Heart right ventricle (tissue), 16 donors: ENCODE measurements around the gene AKAP13. TPM values are rescaled to one million over a fixed set of nuclear protein-coding genes. Genes with fewer than 3 reads are reported as not detected.
"Not testable (repeated sequence)": the region's sequence is repeated elsewhere in the genome, so short reads cannot be mapped to it uniquely, and the experiment has no call there.

Experiments used
- ATAC-seq, 8 donors: fragments of 200-7000 bp; cut with Tn5 transposase; one replicate each; pipeline ENCODE4 v1.9.1; 2020; ENCODE audit warnings: mild to moderate bottlenecking in 8 of 8, moderate library complexity in 8 of 8, moderate number of reproducible peaks in 1 of 8
- DNase-seq, 2 donors: peaks; one replicate each; pipeline ENCODE4 v3.0.0-alpha.2; 2020
- H3K27ac ChIP-seq, 10 donors: fragments of 200-600 bp; sonication (generic) in 2 of 10; one replicate each; pipeline versions ENCODE4 v1.5.0 to v1.8.0; 2020 to 2022; ENCODE audit warnings: mild to moderate bottlenecking in 3 of 10
- H3K27me3 ChIP-seq, 7 donors: fragments of 200-600 bp; one replicate each; pipeline ENCODE4 v1.8.0; 2021 to 2022; ENCODE audit warnings: mild to moderate bottlenecking in 2 of 7
- H3K36me3 ChIP-seq, 9 donors: fragments of 200-600 bp; sonication (generic) in 1 of 9; one replicate each; pipeline versions ENCODE4 v1.5.0 to v1.8.0; 2020 to 2022; ENCODE audit warnings: mild to moderate bottlenecking in 2 of 9
- H3K4me1 ChIP-seq, 9 donors: fragments of 200-600 bp; sonication (generic) in 1 of 9; one replicate each; pipeline versions ENCODE4 v1.5.0 to v1.8.0; 2020 to 2022; ENCODE audit warnings: mild to moderate bottlenecking in 4 of 9
- H3K4me3 ChIP-seq, 10 donors: fragments of 200-600 bp; sonication (generic) in 2 of 10; one replicate each; pipeline versions ENCODE4 v1.5.0 to v1.8.0; 2020 to 2022; ENCODE audit warnings: mild to moderate bottlenecking in 7 of 10, moderate library complexity in 2 of 10
- H3K9me3 ChIP-seq, 11 donors: fragments of 200-600 bp in 10 of 11; sonication (generic) in 2 of 11; one replicate each; pipeline versions ENCODE4 v1.5.0 to v1.8.0; 2013 to 2022; ENCODE audit warnings: mild to moderate bottlenecking in 2 of 11, control low read depth in 1 of 11, moderate library complexity in 1 of 11
- WGBS, 2 donors: extraction: QIAGEN DNeasy Blood & Tissue Kit; methylation state at CpG; one replicate each; pipeline ENCODE4 v1.1.7; 2013; ENCODE audit warnings: inconsistent platforms in 1 of 2; 5-methylcytosine and 5-hydroxymethylcytosine counted together
- intact Hi-C, 10 donors: fragments of 100-400 bp; cut with DNase I; formaldehyde crosslinking; loops; one replicate each; pipeline versions ENCODE4 v1.11.1 to v1.14.2; 2022
- polyA plus RNA-seq, 2 donors: library from polyadenylated mRNA; stranded (reverse); fragments of 200-250 nt; gene quantifications; one replicate each; pipeline ENCODE4 v1.2.3, GENCODE V29; 2013
- total RNA-seq, 10 donors: library from RNA; stranded (reverse); fragmentation: NEBNext Ultra II Directional in 3 of 10; extraction: Animal tissue kit (Norgen Biotek cat#: 25700) in 3 of 10; gene quantifications; one replicate each; pipeline versions ENCODE4 v1.2.1 to v1.2.4, GENCODE V29; 2021 to 2023
- TF ChIP-seq, protein P1 (sequence below), 9 donors: fragments of 200-600 bp; sonication (generic) in 2 of 9; IDR thresholded peaks; one replicate each; pipeline versions ENCODE4 v1.5.0 to v1.8.0; 2021 to 2022; ENCODE audit warnings: antibody characterized with exemption in 9 of 9, mild to moderate bottlenecking in 5 of 9, moderate library complexity in 1 of 9
- donor health status: Arrhythmogenic right ventricular cardiomyopathy.
- donor health status: ischemic (EF 13 %, LVEDD 7.1; RV severe dilation, severe dysfunction).
- donor health status: healthy with polysubstance abuse.
- donor health status: DM: no; HTN: yes; CAD: no.
- donor health status: DM: no; HTN: no; CAD: no.
- donor health status: ischemic (EF 25% LVEDD 6.9; RV normal size, moderate dysfunction).
- donor health status: ischemic (EF 25% LVEDD 5.7; RV mildly dilated, moderate dysfunction).
- donor health status: healthy.
- donor health status: DM: yes; HTN: yes; CAD: no.
- donor health status: Ischemic cardiomyopathy.
- donor health status: ischemic (EF 35%, LVEDD 5.7; RV mildly dilated, moderate dysfunction).
- donor health status: nonischemic (EF 11% LVEDD 7.7; RV severe dilation, severe dysfunction).
- donor health status: DM: yes; HTN: yes; CAD: no.
- donor health status: PGD.
- donor health status: ischemic (EF 29% LVEDD 5.4; RV normal size, mild dysfunction).
- donor health status: nonischemic (EF 23%, LVEDD 6.1; RV moderate dilation, normal function).

AKAP13 gene
- total and polyA plus RNA-seq, 12 donors: 89.3 to 645 (median 480) TPM

GRCh38 chr15:85793641-85794597, 413.5 kb downstream of the AKAP13 start:
- WGBS, 2 donors: 1% methylated on average over 56 of the region's 56 CpGs
- TF ChIP-seq, protein P1, sequence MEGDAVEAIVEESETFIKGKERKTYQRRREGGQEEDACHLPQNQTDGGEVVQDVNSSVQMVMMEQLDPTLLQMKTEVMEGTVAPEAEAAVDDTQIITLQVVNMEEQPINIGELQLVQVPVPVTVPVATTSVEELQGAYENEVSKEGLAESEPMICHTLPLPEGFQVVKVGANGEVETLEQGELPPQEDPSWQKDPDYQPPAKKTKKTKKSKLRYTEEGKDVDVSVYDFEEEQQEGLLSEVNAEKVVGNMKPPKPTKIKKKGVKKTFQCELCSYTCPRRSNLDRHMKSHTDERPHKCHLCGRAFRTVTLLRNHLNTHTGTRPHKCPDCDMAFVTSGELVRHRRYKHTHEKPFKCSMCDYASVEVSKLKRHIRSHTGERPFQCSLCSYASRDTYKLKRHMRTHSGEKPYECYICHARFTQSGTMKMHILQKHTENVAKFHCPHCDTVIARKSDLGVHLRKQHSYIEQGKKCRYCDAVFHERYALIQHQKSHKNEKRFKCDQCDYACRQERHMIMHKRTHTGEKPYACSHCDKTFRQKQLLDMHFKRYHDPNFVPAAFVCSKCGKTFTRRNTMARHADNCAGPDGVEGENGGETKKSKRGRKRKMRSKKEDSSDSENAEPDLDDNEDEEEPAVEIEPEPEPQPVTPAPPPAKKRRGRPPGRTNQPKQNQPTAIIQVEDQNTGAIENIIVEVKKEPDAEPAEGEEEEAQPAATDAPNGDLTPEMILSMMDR (IDR thresholded peaks at IDR 0.05): no peak
- no peaks in the 10 kb centered on the region for H3K9me3 ChIP-seq
- peaks cover 0 to 32% (median 24%) of the 10 kb centered on the region in 9 donors for H3K4me1 ChIP-seq
- ATAC-seq: peak; percentile 23 to 53 (median 36)
- DNase-seq: peak in 1 of 2 donors; percentile 41
- peak overlapping the region; percentile 52 to 95 (median 90) for H3K27ac ChIP-seq
- H3K36me3 ChIP-seq: no peaks in the 10 kb centered on the region
- intact Hi-C loops: loop anchor here in 2 of 10 donors (5.0 to 10.0 kb wide), 2 partner anchors 42 to 59 kb away; no protein-coding TSS in a partner anchor
- peaks cover 0 to 9% (median 0%) of the 10 kb centered on the region in 7 donors for H3K27me3 ChIP-seq
- peak overlapping the region; percentile 73 to 98 (median 89) for H3K4me3 ChIP-seq

DNA sequence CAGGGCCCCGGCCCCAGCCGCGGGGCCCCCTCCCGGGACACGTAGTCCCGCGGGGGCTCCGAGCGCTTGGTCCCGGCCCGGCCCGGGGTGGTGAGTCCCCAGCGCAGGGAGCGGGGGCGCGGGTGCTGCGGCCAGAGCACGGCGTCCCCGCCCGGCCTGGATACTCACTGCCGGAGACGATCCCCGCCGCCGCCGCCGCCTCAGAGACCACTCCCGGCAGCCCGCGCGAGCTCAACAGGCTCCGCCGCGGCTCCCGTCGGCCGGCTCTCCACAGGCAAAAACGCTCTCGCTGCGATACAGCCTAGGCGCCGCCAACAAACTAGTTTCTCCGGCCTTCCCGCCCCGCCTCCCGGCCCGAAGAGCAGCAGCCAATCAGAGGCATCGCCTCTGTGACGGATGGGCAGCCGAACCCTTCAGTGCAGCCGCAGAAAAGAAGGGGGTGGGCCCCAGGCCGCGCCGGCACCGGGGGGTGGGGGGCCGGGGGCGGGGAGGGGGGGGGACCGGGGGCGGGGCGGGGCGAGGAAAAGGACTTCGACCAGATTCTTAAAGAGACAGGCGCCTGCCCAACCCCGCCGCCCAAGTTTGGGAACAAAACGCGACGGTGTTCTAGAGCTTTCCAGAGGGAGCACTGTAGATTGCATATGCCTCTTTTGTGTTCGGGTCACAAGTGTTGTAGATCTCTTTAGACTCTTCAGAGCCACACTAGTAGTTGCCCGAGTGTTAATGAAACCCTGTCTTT, 414.4 kb downstream of the AKAP13 start, which contains the start of gene KLHL25:
TSS of gene KLHL25 (minus strand) at position 328 of the 739 bp plus-strand sequence. CDS start 25,115 bp downstream, outside the sequence.
- TF ChIP-seq, protein P1 (IDR thresholded peaks at IDR 0.05): no peak
- DNase-seq (peak; percentile 94 to 95), ATAC-seq (peak; percentile 96 to 98 (median 98))
- peak within 1 kb of the TSS; percentile 73 to 98 (median 89) for H3K4me3 ChIP-seq
- intact Hi-C loops: loop anchor here in 6 of 10 donors (5.0 to 10.0 kb wide), 4 partner anchors 38 to 62 kb away; no protein-coding TSS in a partner anchor
- 0 to 1% methylated on average over 44 to 69 of the region's 71 CpGs for WGBS, 2 donors
- H3K27me3 ChIP-seq: peaks cover 0 to 9% (median 0%) of the 10 kb centered on the region in 7 donors
- H3K9me3 ChIP-seq: no peaks in the 10 kb centered on the region
- H3K36me3 ChIP-seq: no peaks in the 10 kb centered on the region
- H3K4me1 ChIP-seq: peaks cover 0 to 29% (median 24%) of the 10 kb centered on the region in 9 donors
- H3K27ac ChIP-seq: peak within 1 kb of the TSS; percentile 52 to 95 (median 90)

DNA sequence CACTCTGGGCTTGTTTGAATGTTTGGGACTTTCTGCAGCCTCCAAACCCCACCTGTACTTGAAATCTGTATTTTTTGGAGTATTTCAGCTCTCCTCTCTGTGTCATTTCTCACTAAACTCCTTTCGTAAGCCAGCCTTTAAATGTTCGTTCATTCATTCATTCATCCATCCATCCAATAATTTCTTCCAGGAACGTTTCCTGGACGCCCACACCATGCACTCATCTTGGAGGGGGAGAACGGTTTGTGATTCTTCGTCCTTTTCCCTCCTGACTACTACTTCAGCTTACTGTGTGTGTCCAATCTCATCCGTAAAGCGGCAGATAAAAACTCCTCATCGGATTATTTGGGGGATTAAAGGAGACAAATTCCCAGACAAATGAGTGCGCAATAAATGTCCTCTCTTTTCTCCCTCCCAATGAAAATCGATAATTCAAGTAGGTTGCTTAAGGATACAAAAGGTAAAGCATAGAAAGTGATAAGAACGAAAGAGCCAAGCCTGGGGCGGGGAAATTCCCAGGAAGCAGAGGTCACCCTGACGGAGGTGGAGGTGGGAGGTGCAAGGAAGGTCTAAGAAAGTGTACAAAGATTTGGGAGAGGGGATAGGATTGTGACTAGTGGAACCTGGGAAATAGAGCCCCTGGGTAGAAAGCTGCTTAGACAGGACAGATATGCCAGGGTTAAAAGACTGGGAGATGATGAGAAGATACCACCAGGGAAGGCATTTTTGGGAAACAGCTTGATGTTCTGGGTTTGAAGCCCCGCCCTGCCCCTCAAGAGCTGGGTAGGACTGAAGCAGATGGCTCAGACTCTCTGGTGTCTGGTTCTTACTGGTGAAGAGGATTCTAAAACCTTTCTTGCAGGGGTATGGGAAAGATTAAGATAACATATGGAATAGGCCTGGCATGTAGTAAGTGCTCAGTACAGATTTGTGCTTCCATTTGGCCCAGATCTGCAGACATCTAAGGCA, 415.2 kb downstream of the AKAP13 start:
- intact Hi-C loops: loop anchor here in 5 of 10 donors (5.0 to 10.0 kb wide), 4 partner anchors 37 to 63 kb away; no protein-coding TSS in a partner anchor
- peaks cover 0 to 32% (median 24%) of the 10 kb centered on the region in 9 donors for H3K4me1 ChIP-seq
- WGBS, 2 donors: 43 to 52% methylated on average over 15 of the region's 15 CpGs
- DNase-seq: no peak
- H3K27me3 ChIP-seq: peaks cover 0 to 9% (median 0%) of the 10 kb centered on the region in 7 donors
- no peak for ATAC-seq
- H3K36me3 ChIP-seq: no peaks in the 10 kb centered on the region
- H3K27ac ChIP-seq: peak overlapping the region in 2 of 10 donors; percentile 90 to 95
- TF ChIP-seq, protein P1 (IDR thresholded peaks at IDR 0.05): no peak
- H3K4me3 ChIP-seq: peak overlapping the region in 9 of 10 donors; percentile 73 to 98 (median 89)
- H3K9me3 ChIP-seq: no peaks in the 10 kb centered on the region

DNA sequence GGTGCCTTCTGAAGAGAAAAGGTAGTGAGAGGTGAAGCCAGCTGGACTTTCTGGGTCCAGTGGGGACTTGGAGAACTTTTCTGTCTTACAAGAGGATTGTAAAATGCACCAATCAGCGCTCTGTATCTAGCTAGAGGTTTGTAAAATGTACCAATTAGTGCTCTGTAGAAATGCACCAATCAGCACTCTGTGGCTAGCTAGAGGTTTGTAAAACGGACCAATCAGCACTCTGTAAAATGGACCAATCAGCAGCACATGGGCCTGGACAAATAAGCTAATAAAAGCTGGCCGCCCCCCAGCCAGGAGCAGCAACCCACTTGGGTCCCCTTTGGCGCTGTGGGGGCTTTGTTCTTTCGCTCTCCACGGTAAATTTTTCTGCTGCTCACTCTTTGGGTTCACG, 416.0 kb downstream of the AKAP13 start:
- H3K4me3 ChIP-seq, H3K27ac ChIP-seq, H3K27me3 ChIP-seq, ATAC-seq, DNase-seq, H3K36me3 ChIP-seq, H3K9me3 ChIP-seq: not testable (repeated sequence)
- H3K4me1 ChIP-seq: peaks cover 0 to 35% (median 24%) of the 10 kb centered on the region in 9 donors
- WGBS, 2 donors: 88 to 89% methylated on average over 7 of the region's 7 CpGs
- intact Hi-C loops: loop anchor here in 5 of 10 donors (5.0 to 10.0 kb wide), 4 partner anchors 36 to 64 kb away; no protein-coding TSS in a partner anchor
